Measurements from ENCODE around the gene KLK10.

The KLK10 gene

GRCh38 chr19:51036519-51036918 is 17.0 kb upstream of the KLK10 start:
- DNase-seq (ENCODE audit: low read depth): no peak
- no peak for TF ChIP-seq CTCF (conservative IDR thresholded peaks at IDR 0.05; ENCODE audit: low read depth, low read length)
- H3K4me3 ChIP-seq (ENCODE audit: low read length): no peak overlapping the region

- no peak within 1 kb of the TSS for H3K4me3 ChIP-seq (ENCODE audit: low read length)
- no peak for DNase-seq (ENCODE audit: low read depth)
- TF ChIP-seq CTCF (conservative IDR thresholded peaks at IDR 0.05; ENCODE audit: low read depth, low read length): no peak
Measured at GRCh38 chr19:51034704-51035103, 15.2 kb upstream of the KLK10 start, which contains the start of gene KLK12. Gene KLK12, minus strand, starts transcription at chr19:51035002. Its CDS starts 381 bp downstream, at chr19:51034621.

- TF ChIP-seq CTCF (conservative IDR thresholded peaks at IDR 0.05; ENCODE audit: low read depth, low read length): no peak
- DNase-seq (ENCODE audit: low read depth): no peak
- no peak overlapping the region for H3K4me3 ChIP-seq (ENCODE audit: low read length)
Measured at GRCh38 chr19:51031880-51032225, 12.3 kb upstream of the KLK10 start.

GRCh38 chr19:51031220-51031879 is 11.8 kb upstream of the KLK10 start:
- no peak for DNase-seq (ENCODE audit: low read depth)
- no peak overlapping the region for H3K4me3 ChIP-seq (ENCODE audit: low read length)
- TF ChIP-seq CTCF (conservative IDR thresholded peaks at IDR 0.05; ENCODE audit: low read depth, low read length): no peak

GRCh38 chr19:51030631-51031030 is 11.1 kb upstream of the KLK10 start:
- DNase-seq (ENCODE audit: low read depth): no peak
- no peak for TF ChIP-seq CTCF (conservative IDR thresholded peaks at IDR 0.05; ENCODE audit: low read depth, low read length)
- no peak overlapping the region for H3K4me3 ChIP-seq (ENCODE audit: low read length)

- TF ChIP-seq CTCF (conservative IDR thresholded peaks at IDR 0.05; ENCODE audit: low read depth, low read length): no peak
Measured at GRCh38 chr19:51029718-51030117, 10.2 kb upstream of the KLK10 start.

GRCh38 chr19:51027873-51028272 is 8.4 kb upstream of the KLK10 start:
- no peak for DNase-seq (ENCODE audit: low read depth)
- no peak overlapping the region for H3K4me3 ChIP-seq (ENCODE audit: low read length)
- TF ChIP-seq CTCF (conservative IDR thresholded peaks at IDR 0.05; ENCODE audit: low read depth, low read length): no peak

More at GRCh38 chr19:51029718-51030117, 10.2 kb upstream of the KLK10 start:
- H3K4me3 ChIP-seq (ENCODE audit: low read length): no peak overlapping the region
- no peak for DNase-seq (ENCODE audit: low read depth)

Data from retinal pigment epithelial cell (primary cell).